IMR-90 (cell line): ENCODE data around the gene TMEM200A. TPM values are rescaled to one million over a fixed set of nuclear protein-coding genes. Genes with fewer than 3 reads are reported as not detected.

ENCODE experiments used
- ATAC-seq: fragments of 200-7000 bp; cut with Tn5 transposase; 2 replicates; pipeline ENCODE4 v1.9.1; 2020; ENCODE audit warnings: low read depth, mild to moderate bottlenecking, moderate library complexity
- BruUV-seq: library from RNA; stranded (reverse); fragments of 400-500 nt; replicated peaks from 2 replicates; lab custom pipeline; 2021; lab: Mats Ljungman, UMichigan
- CTCF ChIA-PET: fragments of 300-600 bp; formaldehyde crosslinking; extraction: SDS; loops from one replicate; lab custom pipeline; 2021; ENCODE audit warnings: antibody characterized with exemption; lab: Yijun Ruan, JAX
- POLR2A ChIA-PET: fragments of 300-600 bp; sonication (Branson Sonifier 250); formaldehyde crosslinking; loops from one replicate; lab custom pipeline; 2022; ENCODE audit warnings: antibody characterized with exemption; ENCODE audit not compliant: unreplicated experiment; lab: Charles Lee
- DNase-seq: peaks from one replicate; pipeline ENCODE4 v3.0.0; 2013
- H2AFZ ChIP-seq: replicated peaks from 2 replicates; pipeline ENCODE3; 2013; ENCODE audit warnings: low read length, mild to moderate bottlenecking; ENCODE audit not compliant: poor library complexity
- H2AK5ac ChIP-seq: 2 replicates; pipeline ENCODE4 v1.6.1; 2013; ENCODE audit warnings: low read depth, low read length, inconsistent platforms
- H2AK9ac ChIP-seq: replicated peaks from 2 replicates; pipeline ENCODE3; 2013; ENCODE audit warnings: mild to moderate bottlenecking, low read depth, low read length, moderate library complexity; ENCODE audit not compliant: poor library complexity
- H2BK120ac ChIP-seq: 2 replicates; pipeline ENCODE4 v1.6.1; 2013; ENCODE audit warnings: low read depth, low read length, inconsistent platforms
- H2BK15ac ChIP-seq: 3 replicates; pipeline ENCODE4 v1.6.1; 2013; ENCODE audit warnings: low read depth, low read length, inconsistent platforms
- H2BK20ac ChIP-seq: 2 replicates; pipeline ENCODE4 v1.6.1; 2013; ENCODE audit warnings: low read depth, mild to moderate bottlenecking, inconsistent platforms, low read length, moderate library complexity
- H2BK5ac ChIP-seq: 2 replicates; pipeline ENCODE4 v1.6.1; 2013; ENCODE audit warnings: mild to moderate bottlenecking, low read depth, low read length, inconsistent platforms; ENCODE audit not compliant: poor library complexity, severe bottlenecking
- H3K14ac ChIP-seq: replicated peaks from 2 replicates; pipeline ENCODE4 v1.6.1; 2013; ENCODE audit warnings: low read depth, low read length, inconsistent platforms
- H3K18ac ChIP-seq: 2 replicates; pipeline ENCODE4 v1.6.1; 2013; ENCODE audit warnings: low read depth, low read length, control low read depth
- H3K23ac ChIP-seq: 2 replicates; pipeline ENCODE4 v1.6.1; 2013; ENCODE audit warnings: low read depth, low read length, inconsistent platforms
- H3K27ac ChIP-seq: 2 replicates; pipeline ENCODE4 v1.5.1; 2013; ENCODE audit warnings: mild to moderate bottlenecking, control low read depth, low read length; ENCODE audit not compliant: insufficient read depth
- H3K27me3 ChIP-seq: 2 replicates; pipeline ENCODE4 v1.6.1; 2013; ENCODE audit warnings: low read length; ENCODE audit not compliant: control insufficient read depth, insufficient read depth
- H3K36me3 ChIP-seq: 2 replicates; pipeline ENCODE4 v1.6.1; 2013; ENCODE audit warnings: low read length, mixed read lengths; ENCODE audit not compliant: control insufficient read depth, insufficient read depth
- H3K4ac ChIP-seq: 2 replicates; pipeline ENCODE4 v1.6.1; 2013; ENCODE audit warnings: low read depth, low read length, inconsistent platforms
- H3K4me1 ChIP-seq: 2 replicates; pipeline ENCODE4 v1.6.1; 2013; ENCODE audit warnings: low read length, mixed read lengths; ENCODE audit not compliant: control insufficient read depth, insufficient read depth
- H3K4me2 ChIP-seq: 2 replicates; pipeline ENCODE4 v1.6.1; 2013; ENCODE audit warnings: low read depth, mild to moderate bottlenecking, control low read depth, low read length, moderate library complexity
- H3K4me3 ChIP-seq: 2 replicates; pipeline ENCODE4 v1.5.1; 2013; ENCODE audit warnings: low read depth, mild to moderate bottlenecking, control low read depth, low read length, moderate library complexity; ENCODE audit not compliant: insufficient read depth
- H3K56ac ChIP-seq: 2 replicates; pipeline ENCODE4 v1.6.1; 2013; ENCODE audit warnings: low read length, inconsistent platforms; ENCODE audit not compliant: insufficient read depth; ENCODE audit errors: extremely low read depth
- H3K79me1 ChIP-seq, 2 experiments: 2 replicates each; pipeline ENCODE4 v1.6.1; 2013; ENCODE audit warnings: low read length in 2 of 2, inconsistent platforms in 1 of 2, low read depth in 1 of 2
- H3K9ac ChIP-seq: 2 replicates; pipeline ENCODE4 v1.6.1; 2013; ENCODE audit warnings: low read depth, low read length, control low read depth
- H3K9me1 ChIP-seq: 2 replicates; pipeline ENCODE4 v1.6.1; 2013; ENCODE audit warnings: low read length, inconsistent platforms; ENCODE audit not compliant: insufficient read depth
- H3K9me3 ChIP-seq: 2 replicates; pipeline ENCODE4 v1.6.1; 2013; ENCODE audit warnings: low read length; ENCODE audit not compliant: control insufficient read depth, insufficient read depth
- H4K20me1 ChIP-seq: 2 replicates; pipeline ENCODE4 v1.6.1; 2013; ENCODE audit warnings: low read length, inconsistent platforms; ENCODE audit not compliant: insufficient read depth
- H4K5ac ChIP-seq: 2 replicates; pipeline ENCODE4 v1.6.1; 2013; ENCODE audit warnings: mild to moderate bottlenecking, low read depth, low read length, control low read depth
- H4K8ac ChIP-seq, 2 experiments: 2 replicates each; pipeline ENCODE4 v1.6.1; 2013; ENCODE audit warnings: low read depth in 2 of 2, low read length in 2 of 2, control low read depth in 1 of 2, inconsistent platforms in 1 of 2
- H4K91ac ChIP-seq: 2 replicates; pipeline ENCODE4 v1.6.1; 2013; ENCODE audit warnings: low read depth, low read length, inconsistent platforms; ENCODE audit not compliant: insufficient read depth
- CEBPB ChIP-seq: IDR thresholded peaks from 2 replicates; pipeline ENCODE4 v1.6.1; 2012; ENCODE audit warnings: low read depth, low read length, improper control_type of control experiment
- CHD1 ChIP-seq: IDR thresholded peaks from 2 replicates; pipeline ENCODE4 v1.6.1; 2012; ENCODE audit warnings: low read depth, low read length, improper control_type of control experiment
- MAFK ChIP-seq: IDR thresholded peaks from 2 replicates; pipeline ENCODE4 v1.6.1; 2012; ENCODE audit warnings: low read depth, low read length, improper control_type of control experiment
- MAZ ChIP-seq: IDR thresholded peaks from 2 replicates; pipeline ENCODE4 v1.6.1; 2012; ENCODE audit warnings: low read depth, mild to moderate bottlenecking, low read length, improper control_type of control experiment, moderate library complexity, borderline replicate concordance
- POLR2A ChIP-seq: IDR thresholded peaks from 2 replicates; pipeline ENCODE4 v1.6.1; 2012; ENCODE audit warnings: mild to moderate bottlenecking, low read depth, low read length
- SMC3 ChIP-seq: fragments of 150-350 bp; IDR thresholded peaks from 2 replicates; pipeline ENCODE4 v1.6.1; 2016; ENCODE audit warnings: low read depth, mild to moderate bottlenecking, antibody characterized with exemption, low read length, moderate library complexity
- WGBS, 2 experiments: methylation state at CpG; one replicate each; pipeline versions ENCODE4 v1.1.5 to v1.1.7; 2013; ENCODE audit warnings: missing lambda C conversion rate in 2 of 2; ENCODE audit not compliant: insufficient read length in 1 of 2; ENCODE audit errors: extremely low coverage in 2 of 2; 5-methylcytosine and 5-hydroxymethylcytosine counted together
- dilution Hi-C: fragments of 300-500 bp; cut with HindIII; formaldehyde crosslinking; loops from one replicate; pipeline ENCODE4 v1.14.3; 2018; ENCODE audit warnings: low sequenced_read_pairs; ENCODE audit not compliant: unreplicated experiment
- in situ Hi-C: fragments of 300-500 bp; cut with MboI; formaldehyde crosslinking; loops from 3 replicates; pipeline ENCODE4 v1.14.3; 2019; ENCODE audit warnings: low sequenced_read_pairs, inconsistent platforms, mixed read lengths
- intact Hi-C: fragments of 100-400 bp; cut with micrococcal nuclease; formaldehyde crosslinking; loops from 2 replicates; pipeline ENCODE4 v1.10.0; 2022
- polyA plus RNA-seq, 3 experiments: library from polyadenylated mRNA; depleted of rRNA; stranded (reverse); fragments of >200 nt; gene quantifications; 2 replicates each; pipeline ENCODE4 v1.2.3, GENCODE V29; 2012; ENCODE audit warnings: low replicate concordance in 1 of 3
- total RNA-seq: library from RNA; depleted of rRNA; stranded (reverse); fragments of >200 nt; gene quantifications from 2 replicates; pipeline ENCODE4 v1.2.3, GENCODE V29; 2012
- TF ChIP-seq, protein P1 (sequence below): conservative IDR thresholded peaks from 2 replicates; pipeline ENCODE4 v1.5.1; 2012; ENCODE audit warnings: mild to moderate bottlenecking, low read depth, low read length, improper control_type of control experiment

The TMEM200A gene
- total and polyA plus RNA-seq, 2 of the 4 experiments (the other 2 are of a cell fraction): 22.8 to 37.1 TPM

DNA sequence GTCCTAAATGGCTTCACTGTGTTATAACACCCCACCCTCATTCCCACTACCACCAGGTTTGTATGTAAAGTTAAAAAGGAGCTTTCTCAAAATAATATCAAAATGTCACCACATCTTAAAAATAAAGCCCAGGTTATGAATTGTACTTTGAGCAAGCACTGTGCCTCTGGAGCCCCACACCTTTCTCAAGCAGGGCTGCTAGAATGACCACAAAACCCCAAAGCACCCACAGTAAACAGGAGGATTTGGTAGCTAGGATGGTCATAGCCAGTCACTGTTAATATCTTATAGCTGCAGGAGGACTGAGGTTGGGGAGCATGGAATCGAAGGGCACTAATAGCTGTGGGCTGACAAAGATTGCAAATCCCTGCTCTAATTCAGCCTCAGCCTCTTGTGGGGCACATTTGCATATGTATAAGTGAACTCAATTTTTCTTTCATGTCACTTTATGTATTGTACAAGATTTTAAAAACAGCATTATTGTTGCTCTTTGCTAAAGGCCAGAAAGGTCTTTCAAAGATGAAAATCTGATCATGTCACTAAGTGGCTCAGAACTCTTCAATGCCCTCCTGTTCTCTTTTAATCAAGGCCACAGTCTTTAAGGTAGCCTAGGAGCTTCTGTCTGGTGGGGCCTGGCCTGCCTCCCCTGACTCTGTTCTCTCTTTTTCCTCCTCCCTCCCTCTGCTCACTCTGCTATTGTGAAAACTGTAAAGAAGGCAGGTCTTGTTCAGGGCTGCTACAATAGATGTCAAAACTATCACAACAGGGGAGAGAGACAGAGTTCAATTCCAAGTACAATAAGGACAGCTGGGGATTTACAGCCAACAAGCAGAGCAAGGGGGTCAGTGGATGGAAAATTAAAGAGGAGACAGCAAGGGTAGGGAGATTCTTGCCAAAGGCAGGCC lies 101.6 kb downstream of the TMEM200A start (continued):
- TF ChIP-seq MAFK: no peak

DNA sequence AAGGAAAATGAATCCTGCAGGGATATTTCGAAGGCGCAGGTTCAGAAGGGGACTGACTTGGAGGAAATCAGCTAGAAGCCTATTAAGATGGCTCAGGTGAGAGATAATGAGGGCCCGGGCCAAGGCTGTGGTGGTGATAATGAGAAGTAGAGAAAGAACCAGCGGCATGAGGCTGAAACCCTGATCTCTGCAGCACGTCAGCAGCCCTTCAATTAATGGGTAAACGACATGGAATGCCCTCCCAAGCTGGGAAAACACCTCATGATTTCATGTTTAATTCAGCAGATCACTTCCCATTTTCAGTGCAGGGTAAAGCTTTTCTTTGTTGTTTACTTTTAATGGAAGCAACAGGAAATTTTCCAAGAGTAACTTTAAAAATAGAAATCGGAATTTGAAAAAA lies 104.9 kb downstream of the TMEM200A start:
- no peak overlapping the region for H3K4me3 ChIP-seq
- H2BK120ac ChIP-seq: no peak overlapping the region
- H2AFZ ChIP-seq: no peak overlapping the region
- no peaks in the 10 kb centered on the region for H3K79me1 ChIP-seq
- H3K18ac ChIP-seq: no peak overlapping the region
- H2AK9ac ChIP-seq: no peak overlapping the region
- WGBS, 2 experiments: 79% methylated on average over 3 of the region's 7 CpGs; no CpG with 5 or more reads in 1 of the 2 experiments
- TF ChIP-seq POLR2A (no peak), CHD1 (no peak), MAZ (no peak), CEBPB (no peak), SMC3 (no peak)
- TF ChIP-seq, protein P1, sequence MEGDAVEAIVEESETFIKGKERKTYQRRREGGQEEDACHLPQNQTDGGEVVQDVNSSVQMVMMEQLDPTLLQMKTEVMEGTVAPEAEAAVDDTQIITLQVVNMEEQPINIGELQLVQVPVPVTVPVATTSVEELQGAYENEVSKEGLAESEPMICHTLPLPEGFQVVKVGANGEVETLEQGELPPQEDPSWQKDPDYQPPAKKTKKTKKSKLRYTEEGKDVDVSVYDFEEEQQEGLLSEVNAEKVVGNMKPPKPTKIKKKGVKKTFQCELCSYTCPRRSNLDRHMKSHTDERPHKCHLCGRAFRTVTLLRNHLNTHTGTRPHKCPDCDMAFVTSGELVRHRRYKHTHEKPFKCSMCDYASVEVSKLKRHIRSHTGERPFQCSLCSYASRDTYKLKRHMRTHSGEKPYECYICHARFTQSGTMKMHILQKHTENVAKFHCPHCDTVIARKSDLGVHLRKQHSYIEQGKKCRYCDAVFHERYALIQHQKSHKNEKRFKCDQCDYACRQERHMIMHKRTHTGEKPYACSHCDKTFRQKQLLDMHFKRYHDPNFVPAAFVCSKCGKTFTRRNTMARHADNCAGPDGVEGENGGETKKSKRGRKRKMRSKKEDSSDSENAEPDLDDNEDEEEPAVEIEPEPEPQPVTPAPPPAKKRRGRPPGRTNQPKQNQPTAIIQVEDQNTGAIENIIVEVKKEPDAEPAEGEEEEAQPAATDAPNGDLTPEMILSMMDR: no peak
- H3K9ac ChIP-seq: no peak overlapping the region
- ChIA-PET POLR2A (no interaction called here), CTCF (no interaction called here)
- H3K27ac ChIP-seq: no peak overlapping the region
- H2BK5ac ChIP-seq: no peak overlapping the region
- ATAC-seq (no peak), DNase-seq (no peak)
- no peaks in the 10 kb centered on the region for H4K20me1 ChIP-seq
- H4K8ac ChIP-seq: no peak overlapping the region
- no peak overlapping the region for H2AK5ac ChIP-seq
- intact Hi-C loops (no loop called here), in situ Hi-C loops (no loop called here), dilution Hi-C loops (no loop called here)
- H3K4me2 ChIP-seq: no peak overlapping the region
- BruUV-seq: no TSS peak
- H3K4ac ChIP-seq: no peak overlapping the region
- H3K27me3 ChIP-seq: no peaks in the 10 kb centered on the region
- no peak overlapping the region for H3K56ac ChIP-seq
- no peak overlapping the region for H4K91ac ChIP-seq
- H2BK15ac ChIP-seq: no peak overlapping the region
- no peak overlapping the region for H4K5ac ChIP-seq
- H3K36me3 ChIP-seq: no peaks in the 10 kb centered on the region
- H2BK20ac ChIP-seq: no peak overlapping the region
- no peaks in the 10 kb centered on the region for H3K9me1 ChIP-seq
- H3K23ac ChIP-seq: no peak overlapping the region
- no peaks in the 10 kb centered on the region; the same call in 1 of the 2 replicates for H3K9me3 ChIP-seq
- H3K14ac ChIP-seq: no peak overlapping the region
- H3K4me1 ChIP-seq: peaks cover 3% of the 10 kb centered on the region; the same call in 1 of the 2 replicates
